ENCODE measurements around the gene OR6B3. TPM values are rescaled to one million over a fixed set of nuclear protein-coding genes. Genes with fewer than 3 reads are reported as not detected.
"Not testable (repeated sequence)": the region's sequence is repeated elsewhere in the genome, so short reads cannot be mapped to it uniquely, and the experiment has no call there.

The OR6B3 gene
- total and polyA plus RNA-seq, 2 of the 8 experiments (the other 6 are each of a cell fraction or from before 2014, with no cell fraction given) = not detected

DNA sequence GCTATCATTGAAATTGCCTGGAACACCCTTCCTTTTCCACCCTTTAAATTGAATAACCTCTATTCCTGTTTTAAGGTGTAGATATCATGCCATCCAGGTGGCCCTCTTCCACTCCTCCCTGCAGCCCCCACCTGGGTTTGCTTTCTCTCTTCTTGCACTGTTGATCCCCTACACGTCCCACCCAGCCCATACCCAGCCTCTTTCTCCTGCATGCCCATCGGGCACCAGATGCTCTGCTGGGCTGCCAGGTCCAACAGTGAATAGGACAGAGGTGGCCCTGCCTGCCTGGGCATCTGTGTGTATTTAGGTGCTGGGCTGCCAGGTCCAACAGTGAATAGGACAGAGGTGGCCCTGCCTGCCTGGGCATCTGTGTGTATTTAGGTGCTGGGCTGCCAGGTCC is 9.2 kb downstream of the OR6B3 start:
- CTCF ChIA-PET (ENCODE audit: partially characterized antibody) = interaction anchor here (0.7 to 1.0 kb wide), 2 partner anchors 17 to 653 kb away, joined by 4 read pairs; no protein-coding TSS in a partner anchor
- POLR2A ChIA-PET (ENCODE audit: partially characterized antibody) = not testable (repeated sequence)

More for the DNA sequence above, 9.2 kb downstream of the OR6B3 start:
- H3K18ac ChIP-seq (ENCODE audit: extremely low read depth, low read length); H2AK5ac ChIP-seq (ENCODE audit: low read depth, low read length); H3K27ac ChIP-seq (ENCODE audit: low read depth, low read length); DNase-seq (ENCODE audit: low read depth in 1 of 2, low spot score in 2 of 2); H3K14ac ChIP-seq (ENCODE audit: insufficient read length); H4K8ac ChIP-seq (ENCODE audit: extremely low read depth, insufficient read depth, low read length); H3K23me2 ChIP-seq (ENCODE audit: low read depth, low read length); H3K23ac ChIP-seq (ENCODE audit: insufficient read length); H3K4me1 ChIP-seq (replicated peaks in 1 of 4; ENCODE audit: control insufficient read depth in 3 of 4, insufficient read depth in 4 of 4, low read length in 3 of 4); H2BK15ac ChIP-seq (ENCODE audit: low read length); H3K4me2 ChIP-seq (ENCODE audit: insufficient read depth in 1 of 2, low read depth in 2 of 2, low read length in 2 of 2); H3K79me2 ChIP-seq (ENCODE audit: control insufficient read depth in 1 of 2, insufficient read depth in 2 of 2, low read length in 2 of 2); H4K91ac ChIP-seq (replicated peaks; ENCODE audit: insufficient read length, low read length); H3K4ac ChIP-seq (replicated peaks; ENCODE audit: insufficient read length, low read depth, low read length); H3K27me3 ChIP-seq (replicated peaks in 1 of 4; ENCODE audit: control insufficient read depth in 3 of 4, extremely low read depth in 1 of 4, insufficient read depth in 3 of 4, low read length in 3 of 4); H3K36me3 ChIP-seq (ENCODE audit: control insufficient read depth in 2 of 4, insufficient read depth in 4 of 4, low read length in 3 of 4); H3K4me3 ChIP-seq (ENCODE audit: extremely low read depth in 1 of 4, insufficient read depth in 2 of 4, low read depth in 3 of 4, low read length in 4 of 4); H2BK5ac ChIP-seq (ENCODE audit: low read depth, low read length); H4K20me1 ChIP-seq (replicated peaks in 1 of 2; ENCODE audit: control insufficient read depth in 1 of 2, insufficient read depth in 2 of 2, low read length in 2 of 2); H3K9ac ChIP-seq (replicated peaks in 1 of 4; ENCODE audit: extremely low read depth in 1 of 4, low read depth in 3 of 4, low read length in 3 of 4); H2BK12ac ChIP-seq (ENCODE audit: low read depth, low read length); H2AFZ ChIP-seq (ENCODE audit: low read length); FAIRE-seq; H2BK120ac ChIP-seq (replicated peaks; ENCODE audit: low read depth, low read length); H4K5ac ChIP-seq (ENCODE audit: insufficient read length, low read depth, low read length); H3K56ac ChIP-seq (replicated peaks; ENCODE audit: insufficient read length, low read depth, low read length); H2BK20ac ChIP-seq (ENCODE audit: low read length); H3K79me1 ChIP-seq (ENCODE audit: low read depth, low read length): not testable (repeated sequence)
- 70% methylated on average over 2 of the region's 2 CpGs; no CpG with 5 or more reads in 1 of the 2 experiments for WGBS, 2 experiments (ENCODE audit: extremely low coverage in 1 of 2, insufficient coverage in 1 of 2, insufficient read length in 1 of 2, insufficient replicate concordance in 2 of 2, low coverage in 1 of 2, low lambda C conversion rate in 2 of 2, missing lambda C conversion rate in 1 of 2)
- peaks cover 3 to 11% of the 10 kb centered on the region in 2 experiments; a peak in 1 of 4 replicates for H3K9me3 ChIP-seq (ENCODE audit: insufficient read depth in 2 of 2, low read depth in 1 of 2, low read length in 1 of 2)
